HG03025 (cell line): ENCODE measurements around the gene LRRC7.

ENCODE experiments used
- ATAC-seq: cut with Tn5 transposase; IDR thresholded peaks from one replicate; pipeline ENCODE4 v1.9.1; 2021; ENCODE audit warnings: mild to moderate bottlenecking, moderate library complexity; ENCODE audit not compliant: unreplicated experiment, low FRiP score

The LRRC7 gene

DNA sequence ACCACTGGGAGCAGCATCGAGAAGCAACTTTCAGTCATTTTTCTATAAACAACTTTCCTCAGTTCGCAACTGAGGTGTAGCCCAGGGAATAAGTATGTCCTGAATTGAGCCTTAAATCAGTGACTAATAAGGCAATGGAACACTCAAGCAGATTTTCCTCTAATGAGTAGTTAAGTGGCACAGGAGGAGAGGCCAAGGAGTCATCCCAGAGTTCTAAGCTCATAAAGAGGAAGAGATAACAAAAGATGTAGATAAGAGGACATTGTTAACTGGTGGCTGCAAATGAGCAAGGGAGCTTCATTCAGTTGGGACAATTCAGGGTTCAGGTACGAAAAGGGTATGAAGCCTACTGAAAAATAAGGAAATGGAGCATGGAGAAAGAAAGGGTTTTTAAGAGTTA is 573.2 kb downstream of the LRRC7 start:
- ATAC-seq: no peak

DNA sequence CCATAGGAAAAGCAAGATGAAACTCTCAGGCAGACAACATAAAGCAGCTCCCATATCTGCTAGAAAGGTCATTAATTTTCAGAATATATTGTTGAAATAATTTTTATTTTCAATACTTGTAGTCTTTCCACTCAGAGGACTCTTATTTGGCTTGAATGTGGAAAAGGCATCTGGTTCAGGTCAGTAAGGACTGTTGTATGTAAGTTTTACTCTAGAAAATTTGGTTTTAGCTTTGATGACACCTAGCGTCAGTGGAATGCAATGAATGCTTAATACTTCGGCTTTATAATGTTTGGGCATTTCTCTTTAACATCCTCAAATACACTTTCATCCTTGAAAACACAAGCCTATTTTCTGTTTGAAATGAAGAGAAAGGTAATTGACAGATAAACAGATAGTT is 574.4 kb downstream of the LRRC7 start:
- ATAC-seq: no peak

DNA sequence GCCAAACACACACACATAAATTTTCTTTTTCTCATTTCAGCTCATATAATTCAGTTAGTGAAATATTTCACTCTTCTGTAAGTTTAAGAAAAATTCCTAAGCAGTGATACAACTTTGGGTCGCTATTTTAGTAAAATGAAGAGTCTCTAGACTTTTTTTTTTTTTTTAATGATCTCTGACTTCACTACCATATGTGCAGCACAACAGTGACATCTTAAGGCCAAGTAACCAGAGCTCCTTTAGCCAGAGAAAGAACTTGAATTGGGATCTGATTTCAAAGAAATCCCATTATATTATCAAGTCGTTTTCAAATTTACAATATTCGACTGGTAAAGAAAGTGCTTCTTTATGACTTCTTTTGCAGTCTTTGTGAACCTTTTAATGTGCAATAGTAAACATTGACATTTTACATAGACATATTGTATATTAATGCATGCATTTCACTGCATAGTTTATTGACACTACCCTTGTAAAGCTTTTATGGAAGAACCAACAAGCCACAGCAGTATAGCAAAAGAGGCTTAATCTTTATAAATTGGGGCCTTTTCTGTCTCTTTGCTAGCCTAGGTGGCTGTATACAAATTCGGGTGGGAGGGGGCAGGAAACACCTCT is 575.4 kb downstream of the LRRC7 start:
- no peak for ATAC-seq

DNA sequence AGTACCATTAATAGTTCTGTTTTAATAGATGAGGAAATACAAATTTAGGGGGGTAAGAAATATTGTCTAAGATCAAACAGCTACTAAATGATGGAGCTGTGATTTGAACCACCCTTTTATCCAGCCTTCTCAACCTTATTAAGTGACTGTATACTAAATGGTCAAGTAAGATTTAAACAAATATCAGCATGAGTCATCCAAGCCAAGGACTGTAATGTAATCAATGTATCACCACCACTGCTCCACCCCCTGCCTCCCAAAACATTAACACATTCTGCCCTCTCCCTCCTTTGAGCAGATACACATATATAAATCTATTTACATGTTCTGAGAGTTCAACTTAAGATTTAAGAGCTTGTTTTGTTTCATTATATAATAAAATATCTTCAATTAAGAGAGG is 578.8 kb downstream of the LRRC7 start:
- ATAC-seq: no peak

DNA sequence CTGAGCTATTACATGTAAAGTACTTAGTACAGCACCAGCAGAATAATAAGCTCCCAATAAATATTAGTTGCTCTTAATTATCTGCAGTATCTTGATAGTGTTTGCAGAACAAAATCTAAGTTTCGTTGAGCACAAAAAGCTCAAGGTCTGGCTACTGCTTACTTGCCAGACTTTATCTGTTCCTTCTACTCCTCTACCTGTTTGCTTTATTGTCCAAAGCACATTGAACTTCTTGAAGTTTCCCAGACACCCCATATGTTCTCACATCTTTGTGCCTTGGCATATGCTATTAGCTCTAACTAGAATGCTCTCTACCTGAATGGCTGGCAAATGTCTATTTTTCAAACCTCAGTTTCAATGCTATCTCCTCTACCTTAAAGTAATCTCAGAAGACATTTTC is 582.7 kb downstream of the LRRC7 start:
- no peak for ATAC-seq

DNA sequence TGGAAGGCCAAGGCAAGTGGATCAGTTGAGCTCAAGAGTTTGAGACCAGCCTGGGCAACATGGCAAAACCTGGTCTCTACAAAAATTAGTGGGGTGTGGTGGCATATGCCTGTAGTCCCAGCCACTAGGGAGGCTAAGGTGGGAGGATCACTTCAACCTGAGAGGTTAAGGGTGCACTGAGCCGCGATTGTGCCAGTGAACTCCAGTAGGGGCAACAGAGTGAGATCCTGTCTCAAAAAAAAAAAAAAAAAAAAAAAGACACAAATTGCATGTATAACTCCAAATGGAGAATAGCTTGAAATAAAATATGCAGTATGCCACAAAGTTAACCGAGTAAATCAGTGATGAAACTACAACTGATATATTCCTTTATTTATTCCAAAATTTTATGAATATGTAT is 586.0 kb downstream of the LRRC7 start:
- ATAC-seq: no peak

DNA sequence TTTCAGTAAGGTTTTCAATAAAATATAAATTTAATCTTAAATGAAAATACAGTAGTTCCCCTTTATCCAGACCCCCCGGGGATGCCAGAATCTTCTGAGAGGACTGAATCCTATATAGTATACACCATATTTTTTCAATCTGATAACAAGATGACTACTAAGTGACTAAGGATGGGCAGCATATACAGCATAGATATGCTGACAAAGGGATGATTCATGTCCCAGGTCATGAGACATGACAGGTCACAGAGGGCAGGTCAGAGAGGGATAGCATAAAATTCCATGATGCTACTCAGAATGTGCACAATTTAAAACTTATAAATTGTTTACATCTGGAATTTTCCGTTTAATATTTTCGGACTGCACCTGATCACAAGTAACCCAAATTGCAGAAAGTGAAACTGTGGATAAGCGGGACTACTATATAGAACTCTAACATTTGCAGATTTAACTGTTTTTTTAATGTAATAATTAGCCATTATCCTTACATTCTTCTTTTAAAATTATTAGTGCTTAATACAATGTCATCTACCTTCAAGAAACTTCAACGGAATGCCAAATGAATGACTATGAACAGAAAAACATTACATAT is 588.9 kb downstream of the LRRC7 start:
- no peak for ATAC-seq

DNA sequence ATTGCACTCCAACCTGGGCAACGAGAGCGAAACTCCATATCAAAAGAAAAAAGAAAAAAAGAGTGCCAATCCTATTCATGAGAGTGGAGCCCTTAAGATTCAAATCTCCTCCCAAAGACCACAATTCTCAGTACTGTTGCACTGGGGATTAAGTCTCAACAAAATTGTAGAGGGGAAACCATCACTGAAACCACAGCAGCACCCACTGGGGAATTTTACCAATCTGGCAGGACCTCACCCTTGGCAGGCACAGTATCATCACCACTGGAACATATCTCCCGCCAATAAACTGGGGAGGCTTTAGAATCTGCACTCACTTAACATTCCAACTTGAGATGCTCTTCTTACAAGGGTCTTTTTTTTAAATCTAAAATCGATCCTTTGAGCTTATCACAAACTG is 596.6 kb downstream of the LRRC7 start:
- no peak for ATAC-seq

DNA sequence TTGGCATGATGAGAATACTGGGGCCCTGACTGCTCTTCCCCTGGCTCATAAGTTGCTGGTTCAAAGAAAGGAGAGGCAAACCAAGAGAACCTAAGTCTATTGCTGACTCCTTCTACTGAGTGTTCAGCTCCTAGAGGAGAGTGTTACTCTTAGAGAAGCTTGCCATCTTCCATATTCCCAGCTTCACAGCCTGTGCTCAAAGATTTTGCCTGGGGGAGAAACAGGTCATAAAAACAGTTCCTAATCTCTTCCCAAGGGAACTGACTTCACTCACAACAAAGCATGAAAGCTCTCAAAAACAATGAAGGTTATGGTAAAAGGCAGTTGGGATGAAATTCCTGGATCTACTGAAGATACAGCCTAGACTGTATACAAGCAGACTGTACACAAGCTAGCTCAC is 600.6 kb downstream of the LRRC7 start:
- ATAC-seq: no peak

DNA sequence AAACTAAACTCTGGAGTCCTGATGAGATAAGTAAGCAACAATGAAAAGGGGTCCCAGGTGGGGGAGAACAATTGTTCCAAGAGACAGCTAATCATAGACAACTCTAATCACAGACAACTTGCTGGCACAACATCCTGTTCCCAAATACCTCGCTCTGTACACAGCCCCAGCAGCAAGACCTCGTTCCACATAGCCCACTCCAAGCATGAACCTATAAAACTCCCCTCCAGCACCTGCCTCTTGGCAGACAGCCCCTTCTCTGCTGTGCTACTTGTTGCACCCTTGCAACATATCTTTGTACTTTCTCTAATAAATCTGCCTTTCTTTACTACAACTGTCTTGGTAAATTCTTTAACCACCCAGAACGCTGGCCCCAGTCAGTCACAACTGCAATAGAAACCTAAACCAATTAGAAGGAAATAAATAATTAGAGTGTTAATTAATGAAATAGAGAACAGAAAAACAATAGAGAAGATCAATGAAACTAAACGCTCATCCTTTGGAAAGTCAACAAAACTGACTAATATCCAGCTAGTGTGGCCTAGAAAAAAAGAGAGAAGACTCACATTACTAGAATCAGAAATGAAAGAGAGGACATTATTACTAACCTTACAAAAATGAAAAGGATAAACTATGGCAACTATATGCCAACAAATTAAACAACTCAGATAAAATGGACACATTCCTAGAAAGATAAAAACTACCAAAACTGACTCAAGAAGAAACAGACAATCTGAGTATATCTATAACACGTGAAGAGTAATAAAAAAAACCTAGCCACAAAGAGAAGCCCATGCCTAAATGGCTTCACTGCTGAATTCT is 601.5 kb downstream of the LRRC7 start:
- no peak for ATAC-seq

DNA sequence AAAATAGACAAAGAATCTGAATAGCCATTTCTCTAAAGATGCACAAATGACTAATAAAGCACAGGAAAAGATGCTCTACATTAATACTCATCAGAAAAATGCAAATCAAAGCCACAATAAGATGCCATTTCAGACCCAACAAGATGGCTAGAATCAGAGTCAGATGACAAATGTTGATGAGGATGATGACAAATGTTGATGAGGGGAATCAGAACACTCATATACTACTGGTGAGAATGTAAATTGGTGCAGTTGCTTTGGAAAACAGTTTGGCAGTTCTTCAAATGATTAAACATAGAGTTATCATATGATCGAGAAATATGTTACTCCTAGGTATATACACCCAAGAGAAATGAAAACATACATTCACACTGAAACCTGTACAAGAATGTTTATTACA is 603.8 kb downstream of the LRRC7 start:
- no peak for ATAC-seq
